Parathyroid adenoma (tissue), 2 donors: Measurements from ENCODE around the gene DHFR.

Experiments used
- H2AFZ ChIP-seq: fragments of 300-600 bp; sonication (generic); one replicate; pipeline ENCODE4 v1.7.0; 2017; ENCODE audit warnings: antibody characterized with exemption, mild to moderate bottlenecking
- H3K27ac ChIP-seq: fragments of 300-600 bp; sonication (generic); one replicate; pipeline ENCODE4 v1.7.0; 2017
- H3K27me3 ChIP-seq: fragments of 300-600 bp; sonication (generic); one replicate; pipeline ENCODE4 v1.7.0; 2017; ENCODE audit warnings: low read length; ENCODE audit not compliant: control insufficient read depth, insufficient read depth
- H3K36me3 ChIP-seq: fragments of 300-600 bp; sonication (generic); one replicate; pipeline ENCODE4 v1.7.0; 2017; ENCODE audit warnings: low read length; ENCODE audit not compliant: control insufficient read depth, insufficient read depth
- H3K4me1 ChIP-seq: fragments of 300-600 bp; sonication (generic); one replicate; pipeline ENCODE4 v1.7.0; 2017; ENCODE audit warnings: control low read depth
- H3K4me2 ChIP-seq: fragments of 300-600 bp; sonication (generic); one replicate; pipeline ENCODE4 v1.7.0; 2017; ENCODE audit warnings: low read length
- H3K4me3 ChIP-seq: fragments of 300-600 bp; sonication (generic); one replicate; pipeline ENCODE4 v1.7.0; 2017; ENCODE audit warnings: low read depth, low read length
- H3K79me2 ChIP-seq: fragments of 300-600 bp; sonication (generic); one replicate; pipeline ENCODE4 v1.7.0; 2017; ENCODE audit warnings: control low read depth
- H3K9ac ChIP-seq: fragments of 300-600 bp; sonication (generic); one replicate; pipeline ENCODE4 v1.7.0; 2017; ENCODE audit warnings: mild to moderate bottlenecking
- H3K9me3 ChIP-seq: fragments of 300-600 bp; sonication (generic); one replicate; pipeline ENCODE4 v1.7.0; 2017; ENCODE audit warnings: low read length; ENCODE audit not compliant: control insufficient read depth
- TF ChIP-seq, protein P1 (sequence below): fragments of 300-600 bp; sonication (generic); IDR thresholded peaks from one replicate; pipeline ENCODE4 v1.7.0; 2017; ENCODE audit warnings: antibody characterized with exemption, mild to moderate bottlenecking
- donor health status: primary hyperparathyroidism.

DHFR gene

GRCh38 chr5:80594810-80595209, 60.0 kb downstream of the DHFR start:
- Histone ChIP-seq H3K4me2 (no peak overlapping the region), H3K4me3 (no peak overlapping the region), H3K36me3 (no peaks in the 10 kb centered on the region), H3K27ac (no peak overlapping the region), H3K9me3 (no peaks in the 10 kb centered on the region), H3K4me1 (no peaks in the 10 kb centered on the region), H2AFZ (no peak overlapping the region), H3K79me2 (no peaks in the 10 kb centered on the region), H3K9ac (no peak overlapping the region), H3K27me3 (no peaks in the 10 kb centered on the region)
- TF ChIP-seq, protein P1, sequence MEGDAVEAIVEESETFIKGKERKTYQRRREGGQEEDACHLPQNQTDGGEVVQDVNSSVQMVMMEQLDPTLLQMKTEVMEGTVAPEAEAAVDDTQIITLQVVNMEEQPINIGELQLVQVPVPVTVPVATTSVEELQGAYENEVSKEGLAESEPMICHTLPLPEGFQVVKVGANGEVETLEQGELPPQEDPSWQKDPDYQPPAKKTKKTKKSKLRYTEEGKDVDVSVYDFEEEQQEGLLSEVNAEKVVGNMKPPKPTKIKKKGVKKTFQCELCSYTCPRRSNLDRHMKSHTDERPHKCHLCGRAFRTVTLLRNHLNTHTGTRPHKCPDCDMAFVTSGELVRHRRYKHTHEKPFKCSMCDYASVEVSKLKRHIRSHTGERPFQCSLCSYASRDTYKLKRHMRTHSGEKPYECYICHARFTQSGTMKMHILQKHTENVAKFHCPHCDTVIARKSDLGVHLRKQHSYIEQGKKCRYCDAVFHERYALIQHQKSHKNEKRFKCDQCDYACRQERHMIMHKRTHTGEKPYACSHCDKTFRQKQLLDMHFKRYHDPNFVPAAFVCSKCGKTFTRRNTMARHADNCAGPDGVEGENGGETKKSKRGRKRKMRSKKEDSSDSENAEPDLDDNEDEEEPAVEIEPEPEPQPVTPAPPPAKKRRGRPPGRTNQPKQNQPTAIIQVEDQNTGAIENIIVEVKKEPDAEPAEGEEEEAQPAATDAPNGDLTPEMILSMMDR: no peak

DNA sequence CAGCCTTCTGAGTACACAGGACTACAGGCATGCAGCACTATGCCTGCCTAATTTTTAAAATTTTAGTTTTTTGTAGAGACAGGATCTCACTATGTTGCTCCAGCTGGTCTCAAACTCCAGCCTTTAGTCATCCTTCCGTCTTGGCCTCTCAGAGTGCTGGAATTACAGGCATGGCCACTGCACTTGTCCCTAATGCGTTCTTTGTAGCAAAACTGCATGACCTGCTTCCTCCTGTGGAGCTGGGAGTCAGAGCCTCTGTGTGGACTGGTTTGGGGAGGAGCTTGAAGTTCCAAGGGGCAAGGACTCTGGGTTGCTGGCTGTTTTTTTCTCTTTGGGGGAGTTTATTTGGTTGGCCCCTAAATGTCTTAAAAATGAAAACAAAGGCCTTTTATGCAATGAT, 62.0 kb downstream of the DHFR start:
- Histone ChIP-seq H3K4me2 (no peak overlapping the region), H3K9me3 (no peaks in the 10 kb centered on the region), H3K4me1 (no peaks in the 10 kb centered on the region), H3K36me3 (no peaks in the 10 kb centered on the region), H3K4me3 (no peak overlapping the region), H3K27ac (no peak overlapping the region), H3K27me3 (no peaks in the 10 kb centered on the region), H2AFZ (no peak overlapping the region), H3K9ac (no peak overlapping the region), H3K79me2 (no peaks in the 10 kb centered on the region)
- TF ChIP-seq, protein P1: no peak

- H3K79me2 ChIP-seq: no peaks in the 10 kb centered on the region
- H3K36me3 ChIP-seq: no peaks in the 10 kb centered on the region
- no peak overlapping the region for H3K4me3 ChIP-seq
- H3K27me3 ChIP-seq: no peaks in the 10 kb centered on the region
- no peaks in the 10 kb centered on the region for H3K4me1 ChIP-seq
- H2AFZ ChIP-seq: no peak overlapping the region
- H3K9me3 ChIP-seq: no peaks in the 10 kb centered on the region
- H3K9ac ChIP-seq: no peak overlapping the region
- H3K27ac ChIP-seq: no peak overlapping the region
- TF ChIP-seq, protein P1: no peak
- no peak overlapping the region for H3K4me2 ChIP-seq
Observed at GRCh38 chr5:80592105-80592504, 62.7 kb downstream of the DHFR start.

- Histone ChIP-seq H3K79me2 (no peaks in the 10 kb centered on the region), H3K36me3 (no peaks in the 10 kb centered on the region), H2AFZ (no peak overlapping the region), H3K4me3 (no peak overlapping the region), H3K9me3 (no peaks in the 10 kb centered on the region), H3K4me1 (no peaks in the 10 kb centered on the region), H3K4me2 (no peak overlapping the region), H3K9ac (no peak overlapping the region), H3K27ac (no peak overlapping the region), H3K27me3 (no peaks in the 10 kb centered on the region)
- TF ChIP-seq, protein P1: no peak
Observed at GRCh38 chr5:80591352-80591751, 63.4 kb downstream of the DHFR start.

DNA sequence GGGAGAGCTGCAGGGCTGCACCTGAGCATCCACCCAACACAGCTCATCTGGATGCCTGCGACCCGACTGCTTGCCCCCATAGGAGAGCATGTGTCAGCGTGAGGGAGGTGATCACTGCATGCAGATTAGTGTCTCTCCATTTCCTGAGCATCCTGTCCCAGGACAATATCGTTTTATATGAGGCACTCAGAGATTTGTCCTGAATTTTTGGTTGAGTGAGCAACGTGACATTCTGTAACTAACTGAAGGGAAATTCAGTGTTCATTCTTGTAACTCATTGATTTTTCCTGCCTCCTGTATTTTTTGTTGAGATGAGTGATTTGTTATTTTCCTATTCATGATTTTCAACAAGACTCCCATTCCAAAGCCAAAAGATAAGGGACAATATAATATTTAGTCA, 64.0 kb downstream of the DHFR start:
- H3K9me3 ChIP-seq: no peaks in the 10 kb centered on the region
- H3K27ac ChIP-seq: no peak overlapping the region
- H3K79me2 ChIP-seq: no peaks in the 10 kb centered on the region
- TF ChIP-seq, protein P1: no peak
- H3K27me3 ChIP-seq: no peaks in the 10 kb centered on the region
- H3K4me1 ChIP-seq: no peaks in the 10 kb centered on the region
- no peaks in the 10 kb centered on the region for H3K36me3 ChIP-seq
- no peak overlapping the region for H3K9ac ChIP-seq
- H2AFZ ChIP-seq: no peak overlapping the region
- no peak overlapping the region for H3K4me2 ChIP-seq
- H3K4me3 ChIP-seq: no peak overlapping the region
